Stomach (tissue), 4 donors: ENCODE data around the gene CELF1.

Source experiments
- POLR2AphosphoS5 ChIP-seq, 3 donors: sonication (generic); formaldehyde crosslinking; IDR thresholded peaks; one replicate each; pipeline ENCODE4 v1.6.1; 2016; ENCODE audit warnings: antibody characterized with exemption in 3 of 3
- TF ChIP-seq, protein P1 (sequence below), 7 experiments: fragments of 450-650 bp in 4 of 7; fragments of 200-600 bp in 3 of 7; sonication (generic) in 3 of 7; IDR thresholded peaks; one replicate each; pipeline ENCODE4 v1.5.1; 2016 to 2019; ENCODE audit warnings: antibody characterized with exemption in 7 of 7, control low read depth in 2 of 7, mild to moderate bottlenecking in 1 of 7

DNA sequence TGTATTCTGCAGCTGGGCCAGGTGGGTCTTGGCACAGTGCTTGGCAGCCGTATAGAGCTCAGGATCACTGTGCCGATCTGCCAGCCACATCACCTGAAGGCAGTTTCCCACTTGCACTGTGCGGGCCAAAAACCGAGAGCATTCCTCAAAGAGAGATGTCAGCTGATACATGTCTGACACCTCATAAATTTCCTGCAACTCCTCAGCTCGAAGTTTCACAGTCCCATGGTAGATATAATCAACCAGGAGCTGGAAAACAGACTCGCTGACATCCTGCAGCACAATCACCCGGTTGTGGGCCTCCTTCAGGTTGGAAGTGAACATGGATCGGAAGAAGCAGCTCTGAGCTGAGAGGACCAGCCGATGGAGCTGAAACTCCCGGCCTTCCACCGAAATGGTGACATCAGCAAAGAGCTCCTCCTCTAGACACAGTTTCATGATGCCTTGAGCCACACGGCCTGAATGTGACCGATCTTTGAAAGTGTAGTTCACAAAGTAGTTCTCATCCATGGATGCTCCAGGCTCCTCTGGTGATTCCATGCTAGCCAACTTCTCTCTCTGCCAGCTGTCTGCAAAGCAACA, 24.6 kb upstream of the CELF1 start:
- TF ChIP-seq, protein P1, sequence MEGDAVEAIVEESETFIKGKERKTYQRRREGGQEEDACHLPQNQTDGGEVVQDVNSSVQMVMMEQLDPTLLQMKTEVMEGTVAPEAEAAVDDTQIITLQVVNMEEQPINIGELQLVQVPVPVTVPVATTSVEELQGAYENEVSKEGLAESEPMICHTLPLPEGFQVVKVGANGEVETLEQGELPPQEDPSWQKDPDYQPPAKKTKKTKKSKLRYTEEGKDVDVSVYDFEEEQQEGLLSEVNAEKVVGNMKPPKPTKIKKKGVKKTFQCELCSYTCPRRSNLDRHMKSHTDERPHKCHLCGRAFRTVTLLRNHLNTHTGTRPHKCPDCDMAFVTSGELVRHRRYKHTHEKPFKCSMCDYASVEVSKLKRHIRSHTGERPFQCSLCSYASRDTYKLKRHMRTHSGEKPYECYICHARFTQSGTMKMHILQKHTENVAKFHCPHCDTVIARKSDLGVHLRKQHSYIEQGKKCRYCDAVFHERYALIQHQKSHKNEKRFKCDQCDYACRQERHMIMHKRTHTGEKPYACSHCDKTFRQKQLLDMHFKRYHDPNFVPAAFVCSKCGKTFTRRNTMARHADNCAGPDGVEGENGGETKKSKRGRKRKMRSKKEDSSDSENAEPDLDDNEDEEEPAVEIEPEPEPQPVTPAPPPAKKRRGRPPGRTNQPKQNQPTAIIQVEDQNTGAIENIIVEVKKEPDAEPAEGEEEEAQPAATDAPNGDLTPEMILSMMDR (IDR thresholded peaks at IDR 0.05), result no peak
- TF ChIP-seq POLR2AphosphoS5 (IDR thresholded peaks at IDR 0.05), result no peak
